ENCODE results near the gene ZFYVE27. TPM values are rescaled to one million over a fixed set of nuclear protein-coding genes. Genes with fewer than 3 reads are reported as not detected.

ZFYVE27 gene
- polyA plus RNA-seq, 1 donor (not counting 4 experiments of a cell fraction or from before 2014, with no cell fraction given): 14.3 TPM

GRCh38 chr10:97765201-97765600 is 28.3 kb downstream of the ZFYVE27 start:
- no peak for FAIRE-seq
- Histone ChIP-seq H3K4me1 (ENCODE audit: control insufficient read depth, extremely low read depth, insufficient read depth, low read length) (no peaks in the 10 kb centered on the region), H3K36me3 (ENCODE audit: control insufficient read depth in 2 of 2, extremely low read depth in 1 of 2, insufficient read depth in 2 of 2, low read length in 2 of 2) (peaks cover 9 to 10% of the 10 kb centered on the region in 2 experiments), H3K4me3 (ENCODE audit: control insufficient read depth in 2 of 3, extremely low read depth in 1 of 3, insufficient read depth in 2 of 3, low read depth in 1 of 3, low read length in 3 of 3) (no peak overlapping the region), H4K20me1 (ENCODE audit: control insufficient read depth, extremely low read depth, insufficient read depth, low read length) (no peaks in the 10 kb centered on the region), H3K79me2 (ENCODE audit: control insufficient read depth, insufficient read depth, low read length) (no peaks in the 10 kb centered on the region), H3K9me1 (ENCODE audit: control insufficient read depth, extremely low read depth, insufficient read depth, low read length) (no peaks in the 10 kb centered on the region), H3K27ac (ENCODE audit: control insufficient read depth, insufficient read depth, low read length) (no peak overlapping the region), H3K4me2 (ENCODE audit: control insufficient read depth, extremely low read depth, insufficient read depth, low read depth, low read length) (no peak overlapping the region), H3K9ac (ENCODE audit: control insufficient read depth, extremely low read depth, insufficient read depth, low read length) (no peak overlapping the region), H2AFZ (ENCODE audit: control insufficient read depth, low read length) (no peak overlapping the region), H3K9me3 (ENCODE audit: control insufficient read depth, low read depth, low read length) (no peaks in the 10 kb centered on the region), H3K27me3 (ENCODE audit: control insufficient read depth, extremely low read depth, insufficient read depth, low read length) (peaks cover 6% of the 10 kb centered on the region)
- dilution Hi-C loops (cut with MboI; ENCODE audit: extremely low pct_ligation_motif_present, low sequenced_read_pairs): loop anchor here (25.0 kb wide), 1 partner anchor 97 kb away; no protein-coding TSS in a partner anchor
- TF ChIP-seq EZH2 (IDR thresholded peaks at IDR 0.05; ENCODE audit: low read length): no peak
- TF ChIP-seq, protein P1, sequence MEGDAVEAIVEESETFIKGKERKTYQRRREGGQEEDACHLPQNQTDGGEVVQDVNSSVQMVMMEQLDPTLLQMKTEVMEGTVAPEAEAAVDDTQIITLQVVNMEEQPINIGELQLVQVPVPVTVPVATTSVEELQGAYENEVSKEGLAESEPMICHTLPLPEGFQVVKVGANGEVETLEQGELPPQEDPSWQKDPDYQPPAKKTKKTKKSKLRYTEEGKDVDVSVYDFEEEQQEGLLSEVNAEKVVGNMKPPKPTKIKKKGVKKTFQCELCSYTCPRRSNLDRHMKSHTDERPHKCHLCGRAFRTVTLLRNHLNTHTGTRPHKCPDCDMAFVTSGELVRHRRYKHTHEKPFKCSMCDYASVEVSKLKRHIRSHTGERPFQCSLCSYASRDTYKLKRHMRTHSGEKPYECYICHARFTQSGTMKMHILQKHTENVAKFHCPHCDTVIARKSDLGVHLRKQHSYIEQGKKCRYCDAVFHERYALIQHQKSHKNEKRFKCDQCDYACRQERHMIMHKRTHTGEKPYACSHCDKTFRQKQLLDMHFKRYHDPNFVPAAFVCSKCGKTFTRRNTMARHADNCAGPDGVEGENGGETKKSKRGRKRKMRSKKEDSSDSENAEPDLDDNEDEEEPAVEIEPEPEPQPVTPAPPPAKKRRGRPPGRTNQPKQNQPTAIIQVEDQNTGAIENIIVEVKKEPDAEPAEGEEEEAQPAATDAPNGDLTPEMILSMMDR (optimal IDR thresholded peaks at IDR 0.05 in 1 of 3, IDR thresholded peaks at IDR 0.05 in 1 of 3, conservative IDR thresholded peaks at IDR 0.05 in 1 of 3; ENCODE audit: extremely low read depth in 1 of 3, insufficient read depth in 2 of 3, low read length in 3 of 3): no peak
- no peak for DNase-seq (ENCODE audit: low read depth, low spot score)

- H3K9me1 ChIP-seq (ENCODE audit: control insufficient read depth, extremely low read depth, insufficient read depth, low read length): no peaks in the 10 kb centered on the region
- peaks cover 1% of the 10 kb centered on the region for H3K4me1 ChIP-seq (ENCODE audit: control insufficient read depth, extremely low read depth, insufficient read depth, low read length)
- H3K4me2 ChIP-seq (ENCODE audit: control insufficient read depth, extremely low read depth, insufficient read depth, low read depth, low read length): no peak overlapping the region
- no peak for TF ChIP-seq EZH2 (IDR thresholded peaks at IDR 0.05; ENCODE audit: low read length)
- TF ChIP-seq, protein P1 (optimal IDR thresholded peaks at IDR 0.05 in 1 of 3, IDR thresholded peaks at IDR 0.05 in 1 of 3, conservative IDR thresholded peaks at IDR 0.05 in 1 of 3; ENCODE audit: extremely low read depth in 1 of 3, insufficient read depth in 2 of 3, low read length in 3 of 3): no peak
- peaks cover 17% of the 10 kb centered on the region for H3K27me3 ChIP-seq (ENCODE audit: control insufficient read depth, extremely low read depth, insufficient read depth, low read length)
- no peaks in the 10 kb centered on the region for H4K20me1 ChIP-seq (ENCODE audit: control insufficient read depth, extremely low read depth, insufficient read depth, low read length)
- no peaks in the 10 kb centered on the region for H3K79me2 ChIP-seq (ENCODE audit: control insufficient read depth, insufficient read depth, low read length)
- dilution Hi-C loops (cut with MboI; ENCODE audit: extremely low pct_ligation_motif_present, low sequenced_read_pairs): loop anchor here (25.0 kb wide), 1 partner anchor 96 kb away; no protein-coding TSS in a partner anchor
- no peak overlapping the region for H3K27ac ChIP-seq (ENCODE audit: control insufficient read depth, insufficient read depth, low read length)
- FAIRE-seq (no peak), DNase-seq (ENCODE audit: low read depth, low spot score) (no peak)
- peaks cover 3 to 5% of the 10 kb centered on the region in 2 experiments for H3K36me3 ChIP-seq (ENCODE audit: control insufficient read depth in 2 of 2, extremely low read depth in 1 of 2, insufficient read depth in 2 of 2, low read length in 2 of 2)
- H3K9ac ChIP-seq (ENCODE audit: control insufficient read depth, extremely low read depth, insufficient read depth, low read length): no peak overlapping the region
- no peak overlapping the region for H2AFZ ChIP-seq (ENCODE audit: control insufficient read depth, low read length)
- H3K4me3 ChIP-seq (ENCODE audit: control insufficient read depth in 2 of 3, extremely low read depth in 1 of 3, insufficient read depth in 2 of 3, low read depth in 1 of 3, low read length in 3 of 3): no peak overlapping the region
- H3K9me3 ChIP-seq (ENCODE audit: control insufficient read depth, low read depth, low read length): no peaks in the 10 kb centered on the region
Observed at GRCh38 chr10:97766106-97766810, 29.3 kb downstream of the ZFYVE27 start.

Data from keratinocyte (primary cell).